Stimulated activated CD8-positive, alpha-beta memory T cell treated with anti-CD3 and anti-CD28 coated beads, Interleukin-2, amount 100 ng/mL, for 48 hours (primary cell): Measurements from ENCODE around the gene PRKAG2.
"Not testable (repeated sequence)": the region's sequence is repeated elsewhere in the genome, so short reads cannot be mapped to it uniquely, and the experiment has no call there.

ENCODE experiments used
- DNase-seq, 2 donors: peaks; one replicate each; pipeline ENCODE4 v3.0.0-alpha.2; 2020; ENCODE audit warnings: low read depth in 2 of 2

The PRKAG2 gene

DNA sequence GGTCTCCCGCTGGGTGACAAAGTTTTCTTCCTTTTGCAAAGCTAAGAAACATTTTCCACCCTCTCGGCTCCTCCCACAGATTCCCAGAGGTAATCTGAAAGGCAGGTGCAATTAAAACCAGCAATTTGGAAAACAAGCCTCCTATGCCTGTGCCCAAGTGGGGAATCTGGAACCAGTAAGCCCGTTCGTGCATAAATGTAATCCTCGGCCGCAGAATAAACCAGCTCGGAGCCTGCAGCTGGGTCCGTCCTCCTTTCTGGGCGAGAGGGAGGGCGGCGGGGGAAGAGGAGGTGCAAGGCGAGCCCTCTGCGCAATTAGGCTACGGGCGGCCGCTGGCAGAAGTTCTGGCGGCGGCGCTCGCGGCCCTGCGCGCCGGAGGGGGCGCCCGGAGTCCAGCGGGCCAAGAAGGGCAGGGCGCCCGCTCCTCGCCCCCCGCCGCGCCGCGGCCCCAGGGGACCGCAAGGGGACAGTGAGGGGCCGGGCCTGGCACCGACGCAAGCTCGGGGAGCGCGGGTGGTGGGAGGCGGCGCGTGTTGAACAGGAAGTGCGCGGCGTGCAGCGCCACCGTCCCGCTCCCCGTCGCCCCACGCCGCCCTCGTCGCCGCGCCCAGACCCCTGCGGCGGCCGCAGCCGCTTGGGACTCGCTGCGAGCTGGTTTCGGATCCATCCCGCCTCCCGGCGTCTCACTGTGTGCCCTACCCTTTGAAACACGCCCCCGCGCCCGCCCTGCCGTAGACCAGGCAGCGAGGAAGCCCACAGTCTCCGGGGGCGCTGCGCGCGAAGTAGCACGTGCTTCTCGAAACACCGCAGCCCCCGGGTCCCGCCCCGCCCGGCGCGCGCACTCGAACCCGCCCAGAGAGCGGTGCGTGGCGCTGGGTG is at the start of gene PRKAG2:
Gene PRKAG2, minus strand, starts transcription at position 217 of the 879 bp plus-strand sequence. CDS start 495 bp downstream, outside the sequence.
- DNase-seq, result peak; percentile 55 to 61

- DNase-seq, result no peak
Measured at GRCh38 chr7:151926336-151926712, 49.4 kb upstream of the PRKAG2 start.

GRCh38 chr7:151925446-151926335 is 48.8 kb upstream of the PRKAG2 start:
- no peak for DNase-seq

DNA sequence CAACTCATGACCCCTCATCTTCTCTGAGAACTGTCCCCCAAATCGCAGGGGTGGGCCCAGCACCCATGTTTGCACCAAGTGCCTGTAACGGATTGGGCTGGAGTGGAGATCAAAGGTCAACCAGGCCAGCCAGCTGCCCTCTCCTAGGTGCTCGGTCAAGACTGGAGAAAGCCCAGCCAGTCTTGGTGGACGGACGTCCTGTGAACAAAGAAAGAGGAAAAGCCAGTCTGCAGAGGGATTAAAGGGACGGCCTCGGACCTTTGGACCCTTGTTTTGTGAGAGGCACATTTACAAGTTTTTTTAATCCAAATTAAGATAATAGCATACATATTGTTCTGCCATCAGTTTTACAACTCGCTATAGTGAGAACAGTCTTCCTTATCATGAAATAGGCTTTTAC is 47.6 kb upstream of the PRKAG2 start:
- DNase-seq, result no peak

- DNase-seq, result no peak
Measured at GRCh38 chr7:151924001-151924400, 47.1 kb upstream of the PRKAG2 start.

GRCh38 chr7:151923097-151923876 is 46.4 kb upstream of the PRKAG2 start:
- DNase-seq, result no peak

DNA sequence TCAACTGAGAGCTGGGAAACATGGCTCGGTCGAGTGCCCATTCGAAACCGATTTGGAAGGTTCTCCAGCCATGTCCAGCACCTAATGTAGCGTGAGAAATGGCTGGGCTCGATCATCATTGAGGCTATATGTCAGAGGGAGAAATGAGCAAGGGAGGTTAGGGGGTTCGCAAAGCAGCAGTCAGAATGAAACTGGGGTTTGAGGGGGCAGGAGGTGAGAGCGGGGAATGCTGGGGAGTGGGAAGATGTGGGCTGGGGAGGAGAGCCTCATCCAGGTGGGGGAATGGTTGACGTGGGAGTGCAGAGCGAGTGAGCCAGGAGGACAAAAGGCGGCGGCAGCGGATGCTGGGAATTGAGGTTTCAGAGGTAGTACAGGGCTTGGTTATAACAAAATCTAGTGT is 44.5 kb upstream of the PRKAG2 start:
- no peak for DNase-seq

- DNase-seq, result no peak
Measured at GRCh38 chr7:151920488-151920887, 43.6 kb upstream of the PRKAG2 start.

DNA sequence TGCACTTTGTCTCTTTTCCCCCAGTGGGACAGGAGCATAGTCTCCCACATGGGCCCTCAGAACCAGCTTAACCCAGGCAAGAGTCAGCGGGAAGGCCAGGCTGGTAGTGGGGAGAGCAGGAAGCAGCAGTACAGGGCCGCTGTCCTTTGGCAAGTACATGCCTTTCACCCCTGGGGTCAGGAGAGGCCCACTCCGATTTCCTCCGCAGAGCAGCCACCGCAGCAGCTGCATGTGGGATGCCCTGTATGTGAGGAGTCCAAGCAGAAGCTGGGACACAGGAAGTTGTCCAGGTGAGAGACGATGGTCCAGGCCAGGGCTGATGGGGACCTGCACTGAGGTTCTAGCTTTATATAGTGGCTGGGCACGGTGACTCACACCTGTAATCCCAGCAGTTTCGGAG is 42.7 kb upstream of the PRKAG2 start:
- no peak for DNase-seq

GRCh38 chr7:151918510-151918843 is 41.6 kb upstream of the PRKAG2 start:
- no peak for DNase-seq

GRCh38 chr7:151917791-151918509 is 41.0 kb upstream of the PRKAG2 start:
- no peak for DNase-seq

GRCh38 chr7:151914051-151914450 is 37.1 kb upstream of the PRKAG2 start:
- no peak for DNase-seq

GRCh38 chr7:151910655-151911054 is 33.7 kb upstream of the PRKAG2 start:
- not testable (repeated sequence) for DNase-seq

GRCh38 chr7:151907115-151907514 is 30.2 kb upstream of the PRKAG2 start:
- DNase-seq, result not testable (repeated sequence)

DNA sequence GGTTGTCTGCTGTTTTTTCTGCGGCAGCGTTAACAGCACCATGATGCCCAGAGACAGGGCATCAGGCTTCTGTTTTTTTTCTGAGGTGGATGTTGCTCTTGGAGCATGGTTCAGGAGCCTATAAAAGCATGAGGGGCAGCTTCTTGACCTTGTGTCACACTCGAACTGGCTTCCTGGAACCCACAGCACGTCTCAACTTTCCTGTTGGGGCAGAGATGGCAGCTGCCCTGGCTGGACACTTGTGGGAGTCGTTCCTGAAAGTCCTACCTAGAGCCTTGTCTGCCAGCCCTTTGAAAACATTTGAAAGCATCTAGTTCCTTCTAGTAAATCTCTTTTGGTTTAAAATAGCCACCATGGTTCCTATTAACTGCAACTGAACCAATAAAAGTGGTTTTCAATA is 28.9 kb upstream of the PRKAG2 start:
- DNase-seq, result no peak

GRCh38 chr7:151905353-151905752 is 28.4 kb upstream of the PRKAG2 start:
- DNase-seq, result no peak

DNA sequence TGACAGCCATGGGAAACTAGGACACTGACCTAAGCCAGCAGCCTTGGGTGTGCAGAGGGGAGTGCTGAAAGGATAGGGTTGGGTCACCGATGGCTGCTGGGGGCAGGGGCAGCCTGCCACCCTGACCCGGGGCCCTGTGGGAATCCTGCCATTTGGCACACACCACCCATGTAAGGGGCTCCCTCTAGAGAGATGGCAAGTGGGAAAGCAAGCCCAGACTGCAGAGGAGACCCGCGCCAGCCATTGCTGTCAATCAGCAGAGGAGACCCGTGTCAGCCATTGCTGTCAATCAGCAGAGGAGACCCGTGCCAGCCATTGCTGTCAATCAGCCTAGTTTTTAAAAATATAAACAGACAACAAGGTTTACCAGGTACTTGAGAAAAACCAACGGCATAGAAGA is 27.4 kb upstream of the PRKAG2 start:
- no peak for DNase-seq

DNA sequence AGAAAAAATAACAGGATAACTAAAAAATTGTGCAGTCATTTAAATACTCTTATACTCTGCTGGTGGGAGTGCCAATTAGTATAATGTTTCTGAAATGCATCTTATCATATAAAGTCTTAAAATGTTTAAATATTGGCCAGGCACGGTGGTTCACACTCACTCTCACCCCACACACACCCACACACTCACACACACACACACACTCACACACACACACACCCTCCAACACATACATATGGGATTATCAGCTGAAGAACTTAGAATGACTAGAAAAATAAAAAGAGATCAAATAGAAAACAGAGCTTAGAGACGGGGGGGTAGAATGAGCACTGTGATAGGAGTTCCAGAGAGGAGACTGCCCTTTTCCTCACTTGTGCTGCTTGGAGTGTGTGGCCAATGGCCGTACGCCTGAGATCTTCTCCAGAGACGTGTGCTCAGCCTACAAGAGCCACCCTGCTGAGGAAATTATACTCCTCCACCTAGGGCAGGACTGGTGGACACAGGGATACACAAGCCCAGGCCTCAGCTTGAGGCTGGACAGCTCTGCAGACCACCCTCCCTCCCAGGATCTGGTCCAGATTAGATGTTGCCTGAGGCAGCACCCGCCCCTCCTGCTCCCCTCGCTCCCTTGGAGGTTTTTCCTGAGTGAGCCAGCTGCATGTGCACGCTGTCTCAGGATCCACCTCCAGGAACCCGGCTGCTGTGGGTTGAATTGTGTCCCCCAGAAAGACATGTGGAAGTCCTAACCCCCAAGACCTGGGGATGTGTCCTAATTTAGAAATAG is 26.5 kb upstream of the PRKAG2 start:
- DNase-seq, result no peak

DNA sequence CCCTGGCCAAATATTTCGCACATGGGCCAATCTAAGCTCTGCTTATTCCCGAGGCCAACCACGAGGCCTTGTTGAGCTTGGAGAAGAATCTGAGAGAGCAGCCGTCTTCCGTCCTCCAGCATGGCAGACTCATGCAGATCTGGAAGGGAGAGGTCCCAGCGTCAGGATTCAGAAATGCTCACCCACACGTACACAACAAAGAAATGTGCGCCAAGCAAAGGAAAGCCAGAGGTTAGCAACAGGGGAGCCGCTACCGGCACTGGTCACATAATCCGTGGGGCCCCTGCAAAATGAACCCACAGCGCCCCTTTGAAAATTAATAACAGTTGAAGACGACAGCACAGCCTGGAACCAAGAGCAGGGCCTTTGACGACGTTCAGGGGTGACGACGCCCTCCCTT is 25.4 kb upstream of the PRKAG2 start:
- no peak for DNase-seq

- no peak for DNase-seq
Measured at GRCh38 chr7:151901828-151902227, 24.9 kb upstream of the PRKAG2 start.
